Natural killer cell (primary cell): ENCODE results near the gene ECM1. TPM values are rescaled to one million over a fixed set of nuclear protein-coding genes. Genes with fewer than 3 reads are reported as not detected.
A peak's percentile ranks its signal among the peaks of the same experiment; 100 is the strongest.

Source experiments
- ATAC-seq, 3 donors: fragments of 150-1000 bp in 2 of 3; fragments of 200-7000 bp in 1 of 3; cut with Tn5 transposase; 1 replicate in 1 of 3; 2 replicates in 2 of 3; pipeline ENCODE4 v1.10.0; 2021; ENCODE audit warnings: mild to moderate bottlenecking in 2 of 3, moderate library complexity in 2 of 3
- DNase-seq, 2 donors: peaks; one replicate each; pipeline versions ENCODE4 v3.0.0 to v3.0.0-alpha.2; 2013 to 2021; ENCODE audit warnings: mixed read lengths in 1 of 2
- H3K27ac ChIP-seq: one replicate; pipeline ENCODE4 v1.5.1; 2013; ENCODE audit warnings: mild to moderate bottlenecking, low read length
- H3K27me3 ChIP-seq: one replicate; pipeline ENCODE4 v1.6.1; 2013; ENCODE audit warnings: low read length; ENCODE audit not compliant: control insufficient read depth, insufficient read depth
- H3K36me3 ChIP-seq: one replicate; pipeline ENCODE4 v1.6.1; 2013; ENCODE audit warnings: low read length; ENCODE audit not compliant: control insufficient read depth, insufficient read depth
- H3K4me1 ChIP-seq: one replicate; pipeline ENCODE4 v1.6.1; 2013; ENCODE audit warnings: low read length; ENCODE audit not compliant: control insufficient read depth, insufficient read depth
- H3K4me3 ChIP-seq: one replicate; pipeline ENCODE4 v1.5.1; 2013; ENCODE audit warnings: low read length
- H3K9me3 ChIP-seq: one replicate; pipeline ENCODE4 v1.6.1; 2013; ENCODE audit warnings: low read length; ENCODE audit not compliant: control insufficient read depth, insufficient read depth
- H3K27ac Mint-ChIP-seq, 2 donors: one replicate each; pipeline ENCODE4 v1.8.0; 2022; ENCODE audit warnings: mild to moderate bottlenecking in 2 of 2, mixed read lengths in 2 of 2, moderate library complexity in 1 of 2
- H3K27me3 Mint-ChIP-seq, 2 donors: one replicate each; pipeline ENCODE4 v1.8.0; 2022; ENCODE audit warnings: low read depth in 2 of 2, mixed read lengths in 2 of 2
- H3K36me3 Mint-ChIP-seq: one replicate; pipeline ENCODE4 v1.8.0; 2022; ENCODE audit warnings: mixed read lengths
- H3K4me1 Mint-ChIP-seq, 2 donors: one replicate each; pipeline ENCODE4 v1.8.0; 2022; ENCODE audit warnings: mixed read lengths in 2 of 2
- H3K4me3 Mint-ChIP-seq: one replicate; pipeline ENCODE4 v1.8.0; 2022; ENCODE audit warnings: mild to moderate bottlenecking, moderate library complexity, mixed read lengths
- H3K9me3 Mint-ChIP-seq, 2 donors: one replicate each; pipeline ENCODE4 v1.8.0; 2022; ENCODE audit warnings: mixed read lengths in 2 of 2
- WGBS: methylation state at CpG from one replicate; pipeline ENCODE4 v1.1.7; 2013; ENCODE audit warnings: missing lambda C conversion rate; ENCODE audit not compliant: insufficient coverage; 5-methylcytosine and 5-hydroxymethylcytosine counted together
- intact Hi-C: fragments of 100-400 bp; cut with micrococcal nuclease; formaldehyde crosslinking; loops from one replicate; pipeline ENCODE4 v1.14.2; 2022
- total RNA-seq, 4 donors: library from RNA; stranded (reverse); fragments of 120-200 nt in 1 of 4; gene quantifications; one replicate each; pipeline versions ENCODE4 v1.2.3 to v1.2.4, GENCODE V29; 2013 to 2022
- TF ChIP-seq, protein P1 (sequence below): fragments of 200-600 bp; IDR thresholded peaks from one replicate; pipeline ENCODE4 v1.8.0; 2022; ENCODE audit warnings: antibody characterized with exemption

The ECM1 gene
- total RNA-seq, 3 donors from 2014 or later (not counting 1 experiment from before 2014, with no cell fraction given), result 0.42 to 0.43 TPM; not detected in 1

DNA sequence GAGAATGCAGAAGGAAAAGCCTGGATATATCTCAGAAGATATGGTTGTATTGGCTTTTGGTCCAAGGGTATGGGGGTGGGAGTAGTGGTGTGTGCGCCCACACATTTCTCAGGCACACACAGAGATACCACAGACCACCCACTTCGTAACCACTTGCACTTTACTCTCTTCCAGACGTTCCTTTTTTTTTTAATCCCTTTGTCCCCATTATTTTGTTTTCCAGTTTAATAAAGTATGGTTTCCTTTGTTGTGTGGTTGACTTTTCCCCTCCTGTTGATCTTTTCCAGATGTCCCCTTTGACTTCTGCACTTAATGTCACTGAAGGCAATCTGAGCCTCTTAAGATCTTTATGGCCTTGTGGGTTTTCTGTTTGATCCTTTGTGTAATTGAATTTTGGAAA is 31.2 kb upstream of the ECM1 start:
- ATAC-seq (no peak), DNase-seq (no peak)
- Mint-ChIP-seq H3K36me3 (peaks cover 3% of the 10 kb centered on the region), H3K27me3 (no peaks in the 10 kb centered on the region), H3K27ac (peak overlapping the region in 1 of 2 donors; percentile 35), H3K9me3 (no peaks in the 10 kb centered on the region), H3K4me3 (no peak overlapping the region), H3K4me1 (peaks cover 0 to 6% of the 10 kb centered on the region in 2 donors)
- intact Hi-C loops, result no loop called here
- Histone ChIP-seq H3K9me3 (no peaks in the 10 kb centered on the region), H3K4me1 (no peaks in the 10 kb centered on the region), H3K4me3 (no peak overlapping the region), H3K36me3 (peaks cover 17% of the 10 kb centered on the region), H3K27ac (no peak overlapping the region), H3K27me3 (no peaks in the 10 kb centered on the region)
- TF ChIP-seq, protein P1, sequence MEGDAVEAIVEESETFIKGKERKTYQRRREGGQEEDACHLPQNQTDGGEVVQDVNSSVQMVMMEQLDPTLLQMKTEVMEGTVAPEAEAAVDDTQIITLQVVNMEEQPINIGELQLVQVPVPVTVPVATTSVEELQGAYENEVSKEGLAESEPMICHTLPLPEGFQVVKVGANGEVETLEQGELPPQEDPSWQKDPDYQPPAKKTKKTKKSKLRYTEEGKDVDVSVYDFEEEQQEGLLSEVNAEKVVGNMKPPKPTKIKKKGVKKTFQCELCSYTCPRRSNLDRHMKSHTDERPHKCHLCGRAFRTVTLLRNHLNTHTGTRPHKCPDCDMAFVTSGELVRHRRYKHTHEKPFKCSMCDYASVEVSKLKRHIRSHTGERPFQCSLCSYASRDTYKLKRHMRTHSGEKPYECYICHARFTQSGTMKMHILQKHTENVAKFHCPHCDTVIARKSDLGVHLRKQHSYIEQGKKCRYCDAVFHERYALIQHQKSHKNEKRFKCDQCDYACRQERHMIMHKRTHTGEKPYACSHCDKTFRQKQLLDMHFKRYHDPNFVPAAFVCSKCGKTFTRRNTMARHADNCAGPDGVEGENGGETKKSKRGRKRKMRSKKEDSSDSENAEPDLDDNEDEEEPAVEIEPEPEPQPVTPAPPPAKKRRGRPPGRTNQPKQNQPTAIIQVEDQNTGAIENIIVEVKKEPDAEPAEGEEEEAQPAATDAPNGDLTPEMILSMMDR, result no peak
- no CpG with 5 or more reads among the region's 3 CpGs for WGBS

DNA sequence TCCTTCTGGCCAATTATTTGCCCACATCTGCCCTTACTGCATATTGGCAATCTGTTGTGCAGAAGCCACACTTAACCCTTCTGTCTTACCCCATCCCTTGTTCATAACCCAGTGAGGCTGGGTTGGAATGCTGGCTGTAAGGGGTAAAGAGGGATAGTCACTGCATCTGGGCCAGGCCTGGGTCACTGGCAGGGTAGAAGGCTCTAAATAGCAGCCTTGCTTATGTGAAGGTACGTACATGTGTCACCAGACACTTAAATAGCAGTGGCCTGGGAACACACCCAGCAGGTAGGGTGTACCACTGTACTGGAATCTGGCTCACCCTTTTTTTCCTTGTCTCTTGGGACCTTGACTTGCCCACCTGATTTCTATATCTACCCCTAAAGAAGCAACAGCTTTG is 30.6 kb upstream of the ECM1 start:
- H3K9me3 Mint-ChIP-seq, result no peaks in the 10 kb centered on the region
- intact Hi-C loops, result no loop called here
- peak overlapping the region; percentile 35 to 41 for H3K27ac Mint-ChIP-seq
- TF ChIP-seq, protein P1, result no peak
- Histone ChIP-seq H3K36me3 (peaks cover 11% of the 10 kb centered on the region), H3K4me1 (no peaks in the 10 kb centered on the region), H3K27ac (no peak overlapping the region), H3K9me3 (no peaks in the 10 kb centered on the region), H3K4me3 (no peak overlapping the region), H3K27me3 (no peaks in the 10 kb centered on the region)
- H3K4me1 Mint-ChIP-seq, result peaks cover 0 to 6% of the 10 kb centered on the region in 2 donors
- no peaks in the 10 kb centered on the region for H3K36me3 Mint-ChIP-seq
- DNase-seq, result no peak
- H3K4me3 Mint-ChIP-seq, result no peak overlapping the region
- no peaks in the 10 kb centered on the region for H3K27me3 Mint-ChIP-seq
- no peak for ATAC-seq
- 94% methylated on average over 1 of the region's 1 CpG for WGBS

DNA sequence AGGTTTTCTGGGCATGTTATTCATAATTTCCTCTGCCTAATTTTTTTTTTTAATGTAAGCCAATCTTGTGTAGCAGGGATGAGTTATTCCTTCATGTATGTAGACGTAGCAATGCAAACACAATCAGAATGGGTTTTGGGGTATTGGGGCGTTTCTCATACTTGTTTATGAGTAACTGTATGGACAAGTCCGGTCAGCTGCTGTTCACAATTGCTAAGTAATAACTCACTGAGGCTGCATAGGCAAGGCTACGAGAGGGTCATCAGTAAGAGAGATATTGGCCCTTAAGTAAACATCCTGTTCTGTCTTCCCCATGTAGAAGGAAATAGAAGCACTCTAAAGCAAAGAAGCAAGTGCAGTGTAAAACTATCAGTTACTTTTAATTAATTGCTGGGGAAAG is 30.2 kb upstream of the ECM1 start:
- H3K9me3 Mint-ChIP-seq, result no peaks in the 10 kb centered on the region
- Histone ChIP-seq H3K27me3 (no peaks in the 10 kb centered on the region), H3K36me3 (peaks cover 7% of the 10 kb centered on the region), H3K4me1 (no peaks in the 10 kb centered on the region), H3K4me3 (no peak overlapping the region), H3K9me3 (no peaks in the 10 kb centered on the region), H3K27ac (no peak overlapping the region)
- intact Hi-C loops, result no loop called here
- TF ChIP-seq, protein P1, result no peak
- H3K36me3 Mint-ChIP-seq, result no peaks in the 10 kb centered on the region
- 85% methylated on average over 4 of the region's 4 CpGs for WGBS
- H3K27ac Mint-ChIP-seq, result peak overlapping the region; percentile 17 to 41
- H3K4me1 Mint-ChIP-seq, result peaks cover 0 to 6% of the 10 kb centered on the region in 2 donors
- H3K4me3 Mint-ChIP-seq, result no peak overlapping the region
- ATAC-seq, result no peak
- H3K27me3 Mint-ChIP-seq, result no peaks in the 10 kb centered on the region
- DNase-seq, result no peak

DNA sequence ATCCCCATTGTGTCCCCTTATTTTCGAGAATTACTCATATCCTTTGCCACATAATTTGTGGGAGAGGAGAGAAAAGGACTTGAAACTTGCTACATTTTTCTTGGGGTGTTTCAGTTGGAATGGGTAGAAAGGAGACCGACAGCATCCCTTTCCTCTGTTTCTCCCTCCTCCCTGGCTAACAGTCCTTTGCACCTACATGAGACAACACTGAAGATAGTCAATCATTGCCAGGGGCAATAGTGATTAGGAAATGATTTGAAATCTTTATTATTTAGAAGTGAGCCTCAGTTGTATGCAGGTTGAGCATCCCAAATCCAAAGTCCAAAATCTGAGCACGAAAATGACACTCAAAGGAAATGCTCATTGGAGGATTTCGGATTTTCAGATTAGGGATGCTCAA is 28.5 kb upstream of the ECM1 start:
- H3K27me3 Mint-ChIP-seq, result no peaks in the 10 kb centered on the region
- ATAC-seq, result no peak

More for the DNA sequence above, 28.5 kb upstream of the ECM1 start:
- intact Hi-C loops, result no loop called here
- 80% methylated on average over 2 of the region's 4 CpGs for WGBS
- Mint-ChIP-seq H3K4me3 (no peak overlapping the region), H3K36me3 (no peaks in the 10 kb centered on the region), H3K9me3 (no peaks in the 10 kb centered on the region), H3K27ac (no peak overlapping the region), H3K4me1 (peaks cover 0 to 6% of the 10 kb centered on the region in 2 donors)
- Histone ChIP-seq H3K27me3 (no peaks in the 10 kb centered on the region), H3K9me3 (no peaks in the 10 kb centered on the region), H3K4me1 (no peaks in the 10 kb centered on the region), H3K4me3 (no peak overlapping the region), H3K27ac (no peak overlapping the region), H3K36me3 (no peaks in the 10 kb centered on the region)
- TF ChIP-seq, protein P1, result no peak
- DNase-seq, result no peak
